Activated CD4-positive, CD25-positive, alpha-beta regulatory T cell treated with anti-CD3 and anti-CD28 coated beads, Interleukin-2, amount 50 U/mL, for 16 hours (primary cell): ENCODE data around the gene SLC5A12.

Experiments used
- DNase-seq: peaks from one replicate; pipeline ENCODE4 v3.0.0-alpha.2; 2020; ENCODE audit warnings: low read depth, low spot score

Gene SLC5A12

GRCh38 chr11:26719289-26719973, 2.4 kb downstream of the SLC5A12 start:
- DNase-seq, result no peak

- no peak for DNase-seq
Measured at GRCh38 chr11:26717771-26718170, 4.1 kb downstream of the SLC5A12 start.

- no peak for DNase-seq
Measured at GRCh38 chr11:26715133-26715532, 6.7 kb downstream of the SLC5A12 start.

GRCh38 chr11:26712497-26712896, 9.4 kb downstream of the SLC5A12 start:
- no peak for DNase-seq

- DNase-seq, result no peak
Measured at GRCh38 chr11:26710489-26710888, 11.4 kb downstream of the SLC5A12 start.

- no peak for DNase-seq
Measured at GRCh38 chr11:26708736-26709456, 13.0 kb downstream of the SLC5A12 start.

- DNase-seq, result no peak
Measured at GRCh38 chr11:26706181-26706580, 15.7 kb downstream of the SLC5A12 start.

GRCh38 chr11:26704249-26704648, 17.6 kb downstream of the SLC5A12 start:
- DNase-seq, result no peak

GRCh38 chr11:26703411-26704191, 18.3 kb downstream of the SLC5A12 start:
- no peak for DNase-seq

- DNase-seq, result no peak
Measured at GRCh38 chr11:26702406-26702805, 19.5 kb downstream of the SLC5A12 start.

GRCh38 chr11:26700574-26701235, 21.2 kb downstream of the SLC5A12 start:
- no peak for DNase-seq

GRCh38 chr11:26698224-26698623, 23.6 kb downstream of the SLC5A12 start:
- DNase-seq, result no peak

- no peak for DNase-seq
Measured at GRCh38 chr11:26696330-26696729, 25.5 kb downstream of the SLC5A12 start.

- DNase-seq, result no peak
Measured at GRCh38 chr11:26688701-26689100, 33.2 kb downstream of the SLC5A12 start.

- DNase-seq, result no peak
Measured at GRCh38 chr11:26687351-26687750, 34.5 kb downstream of the SLC5A12 start.

GRCh38 chr11:26677566-26677965, 44.3 kb downstream of the SLC5A12 start:
- DNase-seq, result no peak

GRCh38 chr11:26676641-26677040, 45.2 kb downstream of the SLC5A12 start:
- no peak for DNase-seq

GRCh38 chr11:26675233-26675928, 46.5 kb downstream of the SLC5A12 start:
- no peak for DNase-seq

GRCh38 chr11:26665946-26666345, 55.9 kb downstream of the SLC5A12 start:
- DNase-seq, result no peak

GRCh38 chr11:26665036-26665435, 56.8 kb downstream of the SLC5A12 start:
- no peak for DNase-seq

- DNase-seq, result no peak
Measured at GRCh38 chr11:26662916-26663315, 58.9 kb downstream of the SLC5A12 start.
